ENCODE results near the gene GALNT9. TPM values are rescaled to one million over a fixed set of nuclear protein-coding genes. Genes with fewer than 3 reads are reported as not detected.

GALNT9 gene
- total RNA-seq, 6 experiments from 2014 or later = not detected

DNA sequence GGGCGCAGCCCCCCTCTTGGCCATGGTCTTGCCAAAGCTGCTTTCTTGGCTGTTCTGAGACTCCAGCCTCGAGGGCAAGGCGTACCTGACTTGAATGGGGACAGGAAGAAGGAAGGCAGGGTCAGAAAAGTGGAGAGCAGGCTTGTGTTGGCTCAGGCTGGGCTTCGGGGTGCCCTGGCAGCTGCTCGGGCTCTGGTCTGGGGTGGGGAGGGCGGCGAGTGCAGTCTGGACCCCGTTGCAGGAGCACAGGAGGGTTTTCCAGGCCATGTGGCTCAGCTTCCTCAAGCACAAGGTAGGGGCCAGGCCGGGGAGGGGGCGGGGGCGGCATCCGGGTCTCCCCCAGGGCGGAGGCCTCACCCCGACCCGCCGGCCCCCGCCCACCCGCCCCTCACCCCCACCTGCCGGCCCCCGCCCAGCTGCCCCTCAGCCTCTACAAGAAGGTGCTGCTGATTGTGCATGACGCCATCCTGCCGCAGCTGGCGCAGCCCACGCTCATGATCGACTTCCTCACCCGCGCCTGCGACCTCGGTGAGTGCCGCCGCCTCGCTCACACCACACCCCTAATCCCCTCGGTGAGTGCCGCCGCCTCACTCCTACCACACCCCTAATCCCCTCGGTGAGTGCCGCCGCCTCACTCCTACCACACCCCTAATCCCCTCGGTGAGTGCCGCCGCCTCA, 180.9 kb downstream of the GALNT9 start:
- TF ChIP-seq, protein P1, sequence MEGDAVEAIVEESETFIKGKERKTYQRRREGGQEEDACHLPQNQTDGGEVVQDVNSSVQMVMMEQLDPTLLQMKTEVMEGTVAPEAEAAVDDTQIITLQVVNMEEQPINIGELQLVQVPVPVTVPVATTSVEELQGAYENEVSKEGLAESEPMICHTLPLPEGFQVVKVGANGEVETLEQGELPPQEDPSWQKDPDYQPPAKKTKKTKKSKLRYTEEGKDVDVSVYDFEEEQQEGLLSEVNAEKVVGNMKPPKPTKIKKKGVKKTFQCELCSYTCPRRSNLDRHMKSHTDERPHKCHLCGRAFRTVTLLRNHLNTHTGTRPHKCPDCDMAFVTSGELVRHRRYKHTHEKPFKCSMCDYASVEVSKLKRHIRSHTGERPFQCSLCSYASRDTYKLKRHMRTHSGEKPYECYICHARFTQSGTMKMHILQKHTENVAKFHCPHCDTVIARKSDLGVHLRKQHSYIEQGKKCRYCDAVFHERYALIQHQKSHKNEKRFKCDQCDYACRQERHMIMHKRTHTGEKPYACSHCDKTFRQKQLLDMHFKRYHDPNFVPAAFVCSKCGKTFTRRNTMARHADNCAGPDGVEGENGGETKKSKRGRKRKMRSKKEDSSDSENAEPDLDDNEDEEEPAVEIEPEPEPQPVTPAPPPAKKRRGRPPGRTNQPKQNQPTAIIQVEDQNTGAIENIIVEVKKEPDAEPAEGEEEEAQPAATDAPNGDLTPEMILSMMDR (IDR thresholded peaks at IDR 0.05) = no peak
- TF ChIP-seq POLR2A (IDR thresholded peaks at IDR 0.05) = no peak
- Histone ChIP-seq H3K27ac (no peak overlapping the region), H3K4me3 (no peak overlapping the region), H3K36me3 (peaks cover 0 to 6% (median 0%) of the 10 kb centered on the region in 4 donors), H3K9me3 (no peaks in the 10 kb centered on the region), H3K27me3 (no peaks in the 10 kb centered on the region), H3K4me1 (peaks cover 0 to 7% (median 3%) of the 10 kb centered on the region in 4 donors)
- DNase-seq = peak in 2 of 3 donors; percentile 15 to 37
- intact Hi-C loops (cut with DNase I) = no loop called here
- 85% methylated on average over 5 of the region's 41 CpGs for whole genome bisulfite sequencing (ENCODE audit: insufficient coverage, low coverage, low lambda C conversion rate, missing lambda C conversion rate)
- no peak for ATAC-seq

GRCh38 chr12:132147423-132148367, 181.7 kb downstream of the GALNT9 start:
- Histone ChIP-seq H3K4me1 (peaks cover 0 to 14% (median 3%) of the 10 kb centered on the region in 4 donors), H3K27me3 (no peaks in the 10 kb centered on the region), H3K27ac (no peak overlapping the region), H3K9me3 (no peaks in the 10 kb centered on the region), H3K4me3 (no peak overlapping the region), H3K36me3 (peaks cover 0 to 6% (median 0%) of the 10 kb centered on the region in 4 donors)
- DNase-seq (peak; percentile 20 to 56 (median 48)), ATAC-seq (no peak)
- WGBS (ENCODE audit: insufficient coverage, low coverage, low lambda C conversion rate, missing lambda C conversion rate) = 87% methylated on average over 3 of the region's 38 CpGs
- no peak for TF ChIP-seq POLR2A (IDR thresholded peaks at IDR 0.05)
- TF ChIP-seq, protein P1 (IDR thresholded peaks at IDR 0.05) = no peak
- intact Hi-C loops (cut with DNase I) = no loop called here

GRCh38 chr12:132146772-132147422, 182.5 kb downstream of the GALNT9 start:
- Histone ChIP-seq H3K27ac (no peak overlapping the region), H3K27me3 (no peaks in the 10 kb centered on the region), H3K4me3 (no peak overlapping the region), H3K4me1 (peaks cover 0 to 14% (median 3%) of the 10 kb centered on the region in 4 donors), H3K9me3 (no peaks in the 10 kb centered on the region), H3K36me3 (peaks cover 0 to 7% (median 0%) of the 10 kb centered on the region in 4 donors)
- ATAC-seq = no peak
- peak in 1 of 3 donors; percentile 42 for DNase-seq
- intact Hi-C loops (cut with DNase I) = no loop called here
- TF ChIP-seq, protein P1 (IDR thresholded peaks at IDR 0.05) = no peak
- no peak for TF ChIP-seq POLR2A (IDR thresholded peaks at IDR 0.05)
- 80% methylated on average over 1 of the region's 19 CpGs for WGBS (ENCODE audit: insufficient coverage, low coverage, low lambda C conversion rate, missing lambda C conversion rate)

Small RNAs within 50 kb of the gene (small RNA-seq; reads per million reads assigned to genes)
- 0 reads per million in 2 experiments for gene AC138466.3

Other genes with a start within 250 kb of the GALNT9 start
- 1 to 10 TPM; 4.2 to 9.0 (median 5.2) TPM for gene DDX51, start 185.3 kb downstream of the GALNT9 start, total RNA-seq
- gene NOC4L, start 185.1 kb downstream of the GALNT9 start, total RNA-seq = 1 to 10 TPM; 7.4 to 9.7 (median 8.3) TPM
- 10 to 100 TPM; 16.2 to 27.6 (median 23.3) TPM for gene FBRSL1, start 160.6 kb upstream of the GALNT9 start, total RNA-seq

All from right lobe of liver (tissue), 6 donors.